Inflammatory macrophage treated with lipopolysaccharide for 4 hours (primary cell): ENCODE results near the gene INHBB.

Experiments
- DNase-seq: peaks from one replicate; pipeline ENCODE4 v3.0.0-alpha.2; 2020

The INHBB gene

DNA sequence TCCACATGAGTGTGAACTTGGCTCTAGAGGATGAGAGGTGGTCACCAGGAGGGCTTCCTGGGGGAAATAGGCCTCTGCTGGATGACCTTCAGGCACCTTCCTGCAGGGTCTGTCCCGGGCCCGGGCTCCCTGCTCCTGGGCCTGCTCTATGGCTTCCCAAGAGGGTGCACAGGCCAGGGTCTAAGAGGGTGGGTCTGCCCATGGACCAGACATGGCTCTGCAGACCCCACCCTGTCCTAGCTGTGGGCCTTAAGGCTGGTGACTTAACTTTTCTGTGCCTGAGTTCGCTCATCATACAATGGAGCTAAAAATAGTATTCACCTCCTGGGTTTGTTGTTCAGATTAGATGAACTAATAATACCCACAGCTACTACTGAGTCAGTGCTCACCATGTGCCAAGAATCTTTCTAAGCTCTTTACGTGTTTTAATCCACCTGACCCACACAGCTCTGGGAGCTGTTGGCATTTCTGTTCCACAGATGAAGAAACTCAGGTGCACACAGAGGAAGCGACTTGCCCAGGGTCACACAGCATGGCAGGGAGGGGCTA lies 14.4 kb downstream of the INHBB start:
- DNase-seq: no peak

DNA sequence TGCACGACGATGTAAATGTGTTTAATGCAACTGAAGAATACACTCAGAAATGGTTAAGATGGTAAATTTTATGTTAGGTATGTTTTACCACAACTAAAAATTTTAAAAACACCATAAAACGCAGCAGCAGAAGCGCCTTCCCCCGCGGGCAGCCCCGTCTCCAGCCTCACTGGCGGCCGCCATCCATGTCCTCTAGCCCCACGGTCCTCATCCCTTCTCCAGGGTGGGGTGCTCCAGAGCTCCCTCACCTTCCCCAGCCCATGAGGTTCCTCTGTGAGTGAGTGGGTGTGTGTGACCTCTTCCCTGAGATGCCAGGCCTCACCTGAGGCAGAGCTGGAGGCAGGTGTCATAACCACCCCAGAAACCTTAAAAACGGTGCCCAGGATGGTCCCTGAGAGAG lies 17.0 kb downstream of the INHBB start:
- no peak for DNase-seq

DNA sequence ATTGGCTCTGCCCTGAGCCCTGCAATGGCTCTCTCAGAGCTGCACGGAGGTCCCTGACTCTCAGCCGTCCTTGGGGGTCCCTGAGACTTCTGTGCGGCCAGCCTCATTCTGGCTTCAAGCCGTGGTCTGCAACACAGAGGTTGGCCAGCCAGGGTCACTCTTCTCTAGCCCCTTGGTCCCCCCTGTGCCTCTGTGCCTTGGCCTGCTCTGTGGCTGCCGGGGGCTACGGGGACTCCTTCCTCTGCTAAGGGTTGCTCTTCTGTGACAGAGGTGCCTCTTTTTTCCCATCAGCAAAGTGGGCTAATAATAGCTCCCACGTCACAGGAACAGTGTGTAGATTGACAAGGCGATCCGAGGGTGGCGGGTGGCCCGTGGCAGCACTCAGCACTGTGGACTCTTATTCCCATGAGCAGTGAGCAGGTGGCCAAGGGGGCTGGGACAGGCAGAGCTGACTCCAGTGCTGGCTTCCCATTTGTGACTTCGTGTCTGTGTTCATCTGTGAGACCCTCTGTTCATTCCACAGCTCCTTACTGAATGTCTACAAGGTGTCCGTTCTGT lies 19.4 kb downstream of the INHBB start:
- no peak for DNase-seq

DNA sequence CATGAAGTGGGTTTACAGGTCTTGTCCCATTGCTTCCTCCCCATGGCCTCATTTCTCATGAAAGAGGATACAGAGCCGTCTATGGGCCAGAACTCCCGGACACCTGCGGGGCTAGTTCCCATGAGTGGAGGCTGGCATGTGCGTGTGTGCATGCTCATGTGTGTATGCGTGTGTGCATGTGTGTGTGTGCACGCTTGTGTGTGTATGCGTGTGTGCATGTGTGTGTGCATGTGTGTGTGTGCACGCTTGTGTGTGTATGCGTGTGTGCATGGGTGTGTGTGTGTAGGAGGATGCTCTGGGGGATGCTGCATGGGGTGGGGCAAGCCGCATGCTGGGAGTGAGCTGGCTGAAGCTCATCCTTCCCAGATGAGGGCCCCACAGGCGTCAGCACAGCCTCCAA lies 20.8 kb downstream of the INHBB start:
- DNase-seq: no peak

DNA sequence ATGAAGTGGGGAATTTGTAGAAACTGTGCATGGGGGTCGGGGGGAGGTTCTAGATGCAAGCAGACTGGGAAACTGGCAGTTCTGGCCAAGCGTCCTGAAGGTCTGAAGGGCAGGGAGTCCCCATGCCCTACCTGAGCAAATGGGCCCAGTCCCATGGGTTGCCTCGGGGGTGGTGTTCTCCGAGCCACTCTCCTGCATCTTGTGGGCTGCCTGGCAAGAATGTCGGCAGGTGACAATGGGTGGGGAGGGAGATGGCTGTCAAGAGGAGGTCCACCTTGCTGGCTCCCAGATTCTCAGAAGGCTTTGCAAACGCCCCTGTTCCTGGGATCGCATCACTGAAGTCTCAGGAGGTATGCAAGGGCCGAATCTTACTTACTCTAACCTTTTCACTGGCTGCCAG lies 21.3 kb downstream of the INHBB start:
- DNase-seq: no peak

DNA sequence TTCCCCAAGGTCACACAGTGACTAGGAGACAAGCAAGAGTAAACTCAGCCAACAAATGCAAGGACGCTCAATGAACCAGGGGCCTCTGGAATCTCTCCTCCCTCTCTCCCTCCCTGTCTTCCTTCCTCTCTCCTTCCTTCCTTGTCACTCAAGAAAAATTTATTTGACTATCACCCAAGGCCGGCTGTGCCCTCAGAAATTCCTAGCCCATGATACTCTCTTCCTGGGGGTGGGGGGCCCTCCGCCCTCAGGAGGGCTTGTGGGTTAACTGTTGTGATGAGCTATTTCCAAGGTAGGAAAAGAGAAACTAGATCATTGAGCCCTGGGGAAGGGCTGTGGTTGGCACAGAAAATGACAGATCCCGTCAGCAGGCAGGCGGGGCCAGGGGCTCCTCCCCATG lies 21.7 kb downstream of the INHBB start:
- no peak for DNase-seq

DNA sequence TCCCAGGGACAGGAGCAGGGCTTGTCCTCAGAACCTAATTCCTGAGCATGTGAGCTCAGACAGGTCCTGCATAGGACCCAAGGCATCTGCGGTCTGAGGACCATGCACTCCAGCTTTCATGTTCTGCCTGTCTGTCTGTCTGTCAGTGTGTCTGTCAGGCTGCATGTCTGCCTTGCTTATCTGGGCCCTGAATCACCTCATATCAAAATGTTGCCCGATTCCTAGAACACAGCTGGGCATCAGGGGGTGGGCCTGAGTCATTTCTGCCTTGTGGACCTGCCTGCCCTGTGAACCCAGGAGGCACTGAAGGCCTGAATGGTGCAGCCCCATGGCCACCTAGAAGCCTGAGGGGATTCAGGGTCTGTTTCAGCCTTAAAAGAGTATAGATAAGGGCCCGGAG lies 22.1 kb downstream of the INHBB start:
- DNase-seq: no peak

DNA sequence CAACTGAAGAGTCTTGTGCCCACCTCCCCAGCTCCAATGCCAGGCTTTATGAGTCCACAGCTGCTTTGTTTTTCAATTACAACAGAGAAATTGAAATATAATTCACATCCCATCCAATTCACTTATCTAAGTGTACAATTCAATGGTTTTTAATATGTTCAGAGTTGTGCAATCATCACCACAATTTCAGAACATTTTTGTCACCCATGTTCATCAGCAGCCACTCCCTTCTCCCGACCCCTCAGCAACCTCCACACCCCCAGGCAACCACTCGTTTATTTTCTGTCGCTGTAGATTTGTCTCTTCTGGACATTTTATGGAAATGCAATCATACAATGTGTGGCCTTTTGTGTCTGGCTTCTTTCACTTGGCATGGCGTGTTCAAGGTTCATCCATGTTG lies 23.3 kb downstream of the INHBB start:
- DNase-seq: no peak

DNA sequence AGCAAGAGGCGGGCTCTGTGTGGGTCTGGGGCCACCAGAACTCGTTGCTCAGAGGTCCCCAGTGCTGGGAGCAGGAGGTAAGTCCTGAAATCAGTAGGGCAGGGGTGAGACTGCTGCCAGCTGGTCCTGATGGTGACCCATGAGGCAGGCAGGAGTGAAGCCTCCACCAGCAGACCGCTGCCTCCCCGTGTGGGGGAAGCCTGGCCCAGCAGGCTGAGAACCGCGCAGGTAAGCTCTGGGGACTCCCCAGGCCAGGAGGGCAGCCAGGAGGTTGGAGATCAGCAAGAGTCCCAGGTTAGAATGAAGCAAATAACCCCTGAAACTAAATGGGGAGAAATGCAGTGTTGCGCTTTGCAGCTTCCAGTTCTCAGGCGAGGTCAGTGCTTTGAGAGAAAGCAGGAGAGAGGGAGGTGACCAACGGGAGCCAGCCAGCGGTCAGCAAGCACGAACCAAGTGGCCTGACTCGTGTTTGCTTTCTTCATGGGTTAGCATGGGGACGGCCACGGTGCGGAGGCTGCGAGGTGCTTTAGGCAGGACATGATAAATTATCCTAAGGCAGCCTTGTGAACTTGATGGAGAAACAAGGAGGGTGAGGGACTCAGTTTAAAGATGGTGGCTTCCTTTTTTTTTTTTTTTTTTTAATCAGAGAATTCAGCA lies 26.2 kb downstream of the INHBB start:
- no peak for DNase-seq

DNA sequence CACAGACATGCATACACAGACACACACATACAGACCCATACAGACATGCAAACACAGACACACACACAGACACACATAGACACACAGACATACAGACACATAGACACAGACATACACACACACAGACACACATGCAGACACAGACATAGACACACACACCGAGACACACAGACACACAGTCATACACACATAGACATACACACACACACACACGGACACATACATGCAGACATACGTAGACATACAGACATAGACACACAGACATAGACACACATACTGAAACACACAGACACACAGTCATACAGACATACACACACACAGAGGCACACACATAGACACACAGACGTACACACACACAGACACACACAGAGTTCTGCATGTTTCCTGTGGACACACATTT lies 26.9 kb downstream of the INHBB start:
- DNase-seq: no peak

DNA sequence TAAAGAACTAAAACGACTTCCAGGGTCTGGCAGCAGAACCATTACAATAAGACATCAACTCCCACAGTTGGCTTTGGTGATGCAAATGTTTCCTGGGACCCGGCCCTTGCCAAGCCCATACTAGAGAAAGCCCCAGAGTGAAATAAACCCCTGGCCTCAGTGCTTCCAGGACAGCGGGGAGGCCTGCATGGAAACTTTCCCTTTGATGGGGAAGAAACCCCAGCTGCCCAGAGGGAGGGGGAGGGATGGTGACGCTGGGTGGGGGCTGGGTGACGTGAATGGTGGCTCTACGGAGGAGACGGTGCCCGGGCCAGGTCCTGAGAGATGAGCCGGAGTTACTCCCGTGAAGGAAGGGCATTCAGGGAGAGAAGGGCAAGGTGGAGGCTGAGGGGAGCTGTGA lies 27.5 kb downstream of the INHBB start:
- DNase-seq: no peak

DNA sequence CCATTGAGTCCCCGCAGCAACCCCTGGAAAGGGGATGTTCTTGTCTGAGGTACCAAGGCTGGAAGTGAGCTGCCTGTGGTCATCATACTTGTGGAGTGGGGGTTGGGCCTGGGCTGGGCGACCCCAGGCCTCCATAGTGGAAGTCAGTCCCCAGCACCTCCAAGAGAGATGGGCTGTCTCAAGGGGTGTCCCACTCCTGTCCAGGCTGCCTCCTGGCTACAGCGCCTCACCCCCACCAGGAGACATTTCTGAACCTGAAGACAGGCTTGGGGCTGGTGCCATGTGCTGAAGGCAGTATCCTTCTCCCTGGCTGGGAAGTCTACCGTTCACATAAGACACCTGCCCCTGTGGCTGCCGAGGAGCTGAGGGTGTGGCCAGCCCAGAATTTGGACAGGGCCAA lies 28.9 kb downstream of the INHBB start:
- no peak for DNase-seq

DNA sequence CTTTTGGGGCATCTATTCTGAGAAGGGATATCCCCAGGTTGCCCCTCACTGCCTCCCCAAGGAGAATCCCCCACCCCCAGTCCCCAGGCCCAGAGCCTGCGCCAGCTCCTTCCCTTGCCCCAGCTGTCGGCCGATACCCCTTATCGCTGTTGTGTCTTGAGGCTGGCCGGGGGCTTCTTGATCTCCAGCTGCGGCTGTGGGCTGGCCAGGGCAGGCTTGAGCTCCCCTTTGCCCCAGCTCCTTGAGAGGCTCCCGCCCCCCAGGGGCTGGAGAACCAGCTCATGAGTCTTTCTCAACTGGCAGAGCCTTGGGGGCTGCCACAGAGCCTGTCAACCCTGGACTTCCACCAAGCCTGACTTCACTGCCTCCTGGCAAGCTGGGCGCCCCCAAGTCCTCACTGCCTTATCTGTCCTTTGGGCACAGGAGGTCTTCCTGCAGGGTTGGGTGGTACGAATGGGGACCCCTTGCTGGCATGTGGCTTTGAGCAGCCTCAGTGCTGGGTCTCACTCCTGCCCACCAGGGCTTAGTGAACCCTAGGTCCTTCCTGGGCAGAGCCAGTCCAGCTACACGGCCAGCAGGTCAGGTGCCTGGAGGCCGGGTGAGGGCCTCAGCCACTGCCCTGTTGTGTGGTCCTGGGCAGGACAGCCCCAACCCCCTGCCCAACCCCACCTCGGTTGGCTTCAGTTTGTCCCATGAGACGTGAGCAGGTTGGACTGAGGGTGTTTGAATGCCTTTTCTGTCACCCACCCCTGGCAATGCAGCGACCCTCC lies 29.5 kb downstream of the INHBB start:
- no peak for DNase-seq

DNA sequence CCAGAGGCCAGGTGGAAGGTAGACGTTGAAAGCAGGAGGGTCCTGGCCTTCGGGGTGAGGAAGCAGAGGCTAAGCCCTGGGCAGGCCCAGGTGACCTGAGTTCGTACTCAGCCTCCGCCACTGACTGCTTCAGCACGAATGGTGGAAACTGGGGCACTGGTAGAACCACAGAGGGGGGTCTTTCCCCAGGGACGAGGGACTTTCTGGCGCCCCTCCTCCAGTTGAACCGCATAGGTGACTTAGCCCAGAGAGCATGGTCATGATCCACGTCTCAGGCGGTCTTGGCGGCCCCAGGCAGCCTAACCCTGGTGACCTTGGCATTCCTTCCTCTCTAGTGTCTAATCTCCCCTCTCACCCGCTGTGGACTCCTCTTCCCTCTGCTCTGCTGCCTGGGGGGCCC lies 30.2 kb downstream of the INHBB start:
- no peak for DNase-seq

DNA sequence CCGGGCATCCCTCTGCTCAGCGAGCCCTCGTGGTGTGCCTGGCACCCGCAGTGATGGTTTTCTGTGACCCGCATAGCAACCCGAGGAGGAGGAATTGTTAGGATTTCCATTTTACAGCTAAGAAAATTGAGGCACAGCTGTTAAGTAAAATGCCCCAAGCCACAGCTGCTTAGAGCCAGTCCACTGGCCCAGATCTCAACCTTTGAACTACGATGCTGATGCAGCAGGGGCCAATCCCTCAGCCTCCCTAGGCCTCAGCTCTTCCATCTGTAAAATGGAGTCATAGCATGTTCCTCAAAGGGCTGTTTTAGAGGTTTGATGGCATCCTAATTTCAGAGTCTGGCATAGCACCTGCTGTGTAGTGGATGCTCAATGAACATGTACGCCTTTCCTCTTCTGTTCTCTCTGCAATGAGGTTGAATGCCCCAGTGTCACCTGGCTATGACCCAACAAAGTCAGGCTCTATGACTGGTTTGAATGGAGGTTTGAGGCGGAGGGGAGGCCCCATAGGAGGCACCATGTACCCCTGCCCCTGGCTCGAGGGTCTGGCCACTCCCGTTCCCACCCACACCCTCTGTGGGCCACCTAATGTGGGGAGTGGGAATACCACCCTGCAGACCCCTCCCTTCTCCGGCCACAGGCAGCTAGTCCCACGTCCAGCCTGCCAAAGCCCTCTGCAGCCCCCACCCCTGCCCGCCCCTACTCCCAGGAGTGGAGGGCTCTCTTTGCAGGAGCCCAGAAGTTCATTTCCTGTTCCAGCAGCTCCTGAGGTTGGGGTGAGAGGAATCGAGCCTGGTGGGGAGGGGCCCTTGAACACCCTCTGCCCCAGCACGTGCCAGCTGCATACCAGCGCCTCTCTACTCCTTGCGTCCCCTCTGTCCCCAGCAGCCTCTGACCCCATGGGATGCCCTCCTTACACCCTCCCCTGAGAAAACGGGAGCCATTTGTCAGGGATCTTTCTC lies 31.0 kb downstream of the INHBB start:
- DNase-seq: no peak

DNA sequence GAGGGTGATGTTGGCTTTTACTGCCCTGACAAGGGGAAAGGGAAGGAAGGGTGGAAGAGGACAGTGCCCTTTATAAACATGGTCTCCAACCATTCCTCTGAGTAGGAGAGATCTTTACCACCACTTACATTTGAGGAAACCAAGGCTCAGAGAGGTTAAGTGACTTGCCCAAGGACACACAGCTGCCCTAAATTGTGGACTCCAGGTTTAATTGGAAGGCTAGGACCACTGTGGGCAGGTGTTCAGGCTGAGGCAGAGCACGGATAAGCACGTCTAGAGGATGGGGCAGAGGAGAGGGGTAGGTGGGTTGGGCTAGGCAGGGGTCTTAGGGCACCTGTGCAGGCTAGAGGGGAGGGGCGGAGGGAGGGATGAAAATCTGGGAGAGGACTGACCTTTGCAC lies 32.7 kb downstream of the INHBB start:
- DNase-seq: no peak

DNA sequence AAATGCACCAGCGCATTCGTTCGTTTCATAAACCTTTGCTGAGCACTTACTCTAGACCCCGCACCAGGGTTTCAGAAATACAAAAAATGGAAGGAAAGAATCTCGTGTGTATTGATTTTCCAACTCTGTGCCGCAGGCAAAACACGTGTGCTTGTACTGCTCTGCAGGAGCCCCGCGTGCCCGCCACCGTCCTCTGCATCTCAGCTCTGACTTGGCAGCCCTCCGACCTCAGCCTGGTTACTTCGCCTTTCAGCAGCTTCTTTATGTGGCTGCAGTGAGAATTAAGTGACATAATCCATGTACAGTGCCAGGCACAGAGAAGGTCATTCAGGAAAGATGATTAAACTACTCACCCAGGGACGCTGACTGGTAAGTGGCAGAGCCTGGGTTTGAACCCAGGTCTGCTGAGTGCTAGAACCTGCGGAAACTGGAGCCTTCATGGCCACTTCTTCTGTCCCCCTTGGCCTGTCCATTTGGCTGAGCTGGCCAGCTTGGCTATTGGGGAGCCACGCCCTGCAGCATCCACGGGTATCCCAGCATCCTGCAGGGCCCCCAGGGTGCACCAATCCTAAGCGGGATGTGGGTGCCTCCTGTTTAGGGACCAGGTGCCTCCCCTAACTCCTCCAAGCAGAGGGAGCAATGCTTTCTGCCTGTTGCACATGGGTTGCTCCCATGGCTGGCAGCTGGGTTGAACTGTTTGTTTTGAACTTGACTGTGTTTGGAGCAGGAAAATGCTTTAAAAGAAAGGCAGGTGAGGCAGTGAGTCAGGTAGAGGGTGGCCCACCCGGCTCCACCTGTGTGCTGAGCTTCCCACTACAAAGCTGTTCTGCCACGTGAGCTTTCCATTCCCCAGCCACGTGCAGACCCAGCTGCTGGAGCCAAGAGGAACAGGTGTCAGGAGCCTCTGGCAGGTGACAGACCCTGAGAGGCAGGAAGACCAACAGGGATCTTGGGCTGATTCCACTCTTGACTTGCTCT lies 34.3 kb downstream of the INHBB start:
- no peak for DNase-seq

DNA sequence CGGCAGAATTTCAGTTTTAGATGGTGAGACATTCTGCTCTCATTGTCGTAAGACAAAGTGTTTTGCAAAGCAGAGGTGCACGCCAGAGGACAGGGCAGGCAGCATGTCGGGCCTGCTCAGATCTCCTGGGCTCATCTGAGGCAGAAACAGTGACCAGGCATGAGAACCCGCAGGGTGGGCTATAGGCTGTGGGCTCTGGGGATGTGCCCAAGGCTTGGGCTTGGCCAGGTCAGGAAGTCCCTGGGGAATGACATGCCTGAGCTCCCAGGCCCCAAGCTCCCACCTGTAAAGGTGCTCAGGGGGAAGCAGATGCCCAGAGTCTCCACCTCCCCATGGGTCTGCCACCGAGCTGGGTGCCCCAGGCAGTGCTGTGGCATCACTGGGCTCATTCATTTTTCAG lies 35.3 kb downstream of the INHBB start:
- DNase-seq: no peak

DNA sequence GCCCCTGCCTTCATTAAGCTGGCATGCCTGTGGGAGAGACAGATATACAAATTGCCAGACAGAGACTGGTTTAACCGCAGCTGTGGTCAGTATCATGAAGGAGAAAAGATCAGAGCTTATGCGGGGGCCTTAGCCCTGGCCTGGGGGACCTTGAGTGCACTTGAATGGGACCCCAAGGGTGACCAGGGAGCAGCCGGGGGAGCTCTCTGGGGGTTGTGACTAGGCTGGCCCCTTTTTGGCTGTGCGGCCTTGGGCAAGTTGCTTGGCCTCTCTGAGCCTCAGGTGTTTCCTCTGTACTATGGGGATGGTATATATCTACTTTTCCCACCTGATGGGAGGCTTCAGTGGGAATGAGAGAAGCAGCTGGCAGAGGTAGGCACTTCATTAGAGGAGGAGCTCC lies 35.7 kb downstream of the INHBB start:
- DNase-seq: no peak

DNA sequence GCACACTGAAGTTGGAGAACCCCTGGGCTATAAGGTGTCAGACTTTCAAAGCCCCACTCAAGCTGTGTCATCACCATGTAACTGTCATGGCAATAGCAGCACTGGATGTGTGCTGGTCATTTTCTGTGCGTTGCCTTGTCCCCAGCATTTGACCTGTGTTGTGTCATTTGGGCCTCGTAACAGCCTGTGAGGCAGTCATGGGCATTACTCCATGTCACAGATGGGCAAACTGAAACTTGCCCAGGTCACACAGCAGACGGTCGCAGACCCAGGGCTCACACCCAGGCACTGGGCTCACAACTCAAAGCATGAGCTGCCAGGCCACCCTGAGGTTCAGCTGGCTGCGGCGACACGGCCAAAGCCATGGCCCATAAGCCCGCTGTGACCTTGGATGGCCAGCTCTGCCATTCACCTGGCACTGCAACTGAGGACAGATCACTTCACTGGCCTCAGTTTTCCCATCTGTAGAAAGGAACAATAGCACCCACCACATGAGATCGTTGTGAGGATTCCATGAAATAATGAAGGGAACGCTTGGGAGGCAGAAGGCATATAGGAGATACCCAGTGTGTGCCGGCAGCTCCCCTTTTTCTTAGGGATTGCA lies 36.7 kb downstream of the INHBB start:
- no peak for DNase-seq

DNA sequence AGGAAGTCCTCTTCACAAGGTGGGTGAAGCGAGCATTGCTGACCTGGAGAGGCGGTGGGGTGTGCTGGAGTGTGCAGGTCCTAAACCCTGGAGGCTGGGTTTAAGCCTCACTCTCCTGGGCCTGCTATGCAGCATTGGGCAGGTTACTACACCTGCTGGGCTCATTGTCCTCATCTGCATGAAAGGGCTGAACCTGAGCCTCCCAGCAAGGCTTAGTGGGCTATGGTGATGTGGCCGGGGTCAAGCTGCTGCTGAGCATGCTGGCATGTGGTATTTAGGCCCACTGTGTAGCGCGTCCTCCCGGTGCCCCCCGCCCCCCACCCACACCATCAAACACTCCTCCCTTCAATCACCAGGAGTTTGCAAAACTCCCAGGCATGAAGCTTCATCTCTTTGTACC lies 37.3 kb downstream of the INHBB start:
- no peak for DNase-seq
